H1 (cell line): ENCODE results near the gene CRKL. TPM values are rescaled to one million over a fixed set of nuclear protein-coding genes. Genes with fewer than 3 reads are reported as not detected.

Experiments used
- CTCF ChIA-PET: fragments of 300-600 bp; sonication (Branson Sonifier 250); formaldehyde crosslinking; loops from one replicate; lab custom pipeline; 2021; ENCODE audit not compliant: partially characterized antibody; lab: Charles Lee
- POLR2A ChIA-PET: fragments of 300-600 bp; sonication (Branson Sonifier 250); formaldehyde crosslinking; loops from one replicate; lab custom pipeline; 2021; ENCODE audit warnings: inconsistent platforms; ENCODE audit not compliant: partially characterized antibody; lab: Charles Lee
- DNase-seq, 2 experiments: peaks; one replicate each; pipeline versions ENCODE4 v3.0.0 to v3.0.0-alpha.2; 2010 to 2022; ENCODE audit warnings: low spot score in 2 of 2, low read depth in 1 of 2, mixed read lengths in 1 of 2
- FAIRE-seq: peaks from 2 replicates; lab custom pipeline; 2011; peaks lifted over from hg19 to GRCh38; lab: Jason Lieb, UNC
- H2AFZ ChIP-seq: 2 replicates; pipeline ENCODE4 v1.8.1; 2012; ENCODE audit warnings: low read length, inconsistent platforms
- H2AK5ac ChIP-seq: 2 replicates; pipeline ENCODE4 v1.6.1; 2013; ENCODE audit warnings: low read depth, low read length
- H2BK120ac ChIP-seq: replicated peaks from 2 replicates; pipeline ENCODE3; 2013; ENCODE audit warnings: low read depth, low read length, inconsistent platforms
- H2BK12ac ChIP-seq: 2 replicates; pipeline ENCODE4 v1.6.1; 2013; ENCODE audit warnings: low read depth, low read length
- H2BK15ac ChIP-seq: 2 replicates; pipeline ENCODE4 v1.6.1; 2013; ENCODE audit warnings: low read length
- H2BK20ac ChIP-seq: 2 replicates; pipeline ENCODE4 v1.6.1; 2013; ENCODE audit warnings: low read length
- H2BK5ac ChIP-seq: 2 replicates; pipeline ENCODE4 v1.6.1; 2013; ENCODE audit warnings: low read depth, low read length
- H3K14ac ChIP-seq: 2 replicates; pipeline ENCODE4 v1.6.1; 2013; ENCODE audit warnings: inconsistent platforms; ENCODE audit not compliant: insufficient read length
- H3K18ac ChIP-seq: 2 replicates; pipeline ENCODE4 v1.6.1; 2013; ENCODE audit warnings: low read length; ENCODE audit errors: extremely low read depth
- H3K23ac ChIP-seq: 2 replicates; pipeline ENCODE4 v1.6.1; 2013; ENCODE audit warnings: inconsistent platforms; ENCODE audit not compliant: insufficient read length
- H3K23me2 ChIP-seq: 2 replicates; pipeline ENCODE4 v1.6.1; 2013; ENCODE audit warnings: low read depth, low read length
- H3K27ac ChIP-seq: 2 replicates; pipeline ENCODE4 v1.6.1; 2011; ENCODE audit warnings: low read depth, low read length, inconsistent platforms
- H3K27me3 ChIP-seq, 4 experiments: replicated peaks in 1 of 4; 1 replicate in 1 of 4; 2 replicates in 3 of 4; pipeline versions ENCODE4 v1.6.1 to v1.8.1; 2011 to 2013; ENCODE audit warnings: low read length in 3 of 4, mild to moderate bottlenecking in 3 of 4, inconsistent platforms in 2 of 4, mixed read lengths in 2 of 4, moderate library complexity in 1 of 4; ENCODE audit not compliant: control insufficient read depth in 3 of 4, insufficient read depth in 3 of 4; ENCODE audit errors: extremely low read depth in 1 of 4
- H3K36me3 ChIP-seq, 4 experiments: 2 replicates each; pipeline versions ENCODE4 v1.6.1 to v1.8.1; 2011 to 2013; ENCODE audit warnings: mild to moderate bottlenecking in 4 of 4, low read length in 3 of 4, moderate library complexity in 2 of 4, control low read depth in 1 of 4, inconsistent platforms in 1 of 4; ENCODE audit not compliant: insufficient read depth in 4 of 4, control insufficient read depth in 2 of 4
- H3K4ac ChIP-seq: replicated peaks from 2 replicates; pipeline ENCODE3; 2013; ENCODE audit warnings: low read length, low read depth, mixed read lengths, inconsistent platforms; ENCODE audit not compliant: insufficient read length
- H3K4me1 ChIP-seq, 4 experiments: replicated peaks in 1 of 4; 1 replicate in 1 of 4; 2 replicates in 3 of 4; pipeline versions ENCODE4 v1.6.1 to v1.8.1; 2011 to 2013; ENCODE audit warnings: low read length in 3 of 4, inconsistent platforms in 2 of 4, mixed read lengths in 1 of 4; ENCODE audit not compliant: insufficient read depth in 4 of 4, control insufficient read depth in 3 of 4
- H3K4me2 ChIP-seq, 2 experiments: 2 replicates each; pipeline versions ENCODE4 v1.6.1 to v1.8.1; 2011 to 2013; ENCODE audit warnings: low read depth in 2 of 2, low read length in 2 of 2, control low read depth in 1 of 2, inconsistent platforms in 1 of 2, mild to moderate bottlenecking in 1 of 2; ENCODE audit not compliant: insufficient read depth in 1 of 2
- H3K4me3 ChIP-seq, 4 experiments: fragments of 200-600, 300-600 bp in 1 of 4; sonication (generic), shearing (Covaris generic), sonication (Bioruptor Twin) in 1 of 4; 2 replicates each; pipeline versions ENCODE4 v1.5.1 to v1.8.1; 2011 to 2016; ENCODE audit warnings: low read length in 4 of 4, low read depth in 3 of 4, control low read depth in 2 of 4, inconsistent platforms in 2 of 4, mild to moderate bottlenecking in 2 of 4, mixed read lengths in 1 of 4, moderate library complexity in 1 of 4; ENCODE audit not compliant: insufficient read depth in 2 of 4; ENCODE audit errors: extremely low read depth in 1 of 4
- H3K56ac ChIP-seq: replicated peaks from 2 replicates; pipeline ENCODE3; 2013; ENCODE audit warnings: low read depth, mild to moderate bottlenecking, mixed read lengths, low read length, inconsistent platforms; ENCODE audit not compliant: insufficient read length
- H3K79me1 ChIP-seq: 2 replicates; pipeline ENCODE4 v1.6.1; 2013; ENCODE audit warnings: low read depth, low read length, control low read depth
- H3K79me2 ChIP-seq, 2 experiments: 2 replicates each; pipeline versions ENCODE4 v1.6.1 to v1.8.1; 2012 to 2013; ENCODE audit warnings: low read length in 2 of 2, mild to moderate bottlenecking in 2 of 2, inconsistent platforms in 1 of 2; ENCODE audit not compliant: insufficient read depth in 2 of 2, control insufficient read depth in 1 of 2
- H3K9ac ChIP-seq, 4 experiments: replicated peaks in 1 of 4; 1 replicate in 1 of 4; 2 replicates in 3 of 4; pipeline versions ENCODE4 v1.6.1 to v1.8.1; 2011 to 2013; ENCODE audit warnings: low read depth in 3 of 4, low read length in 3 of 4, control low read depth in 2 of 4, mild to moderate bottlenecking in 2 of 4, moderate library complexity in 2 of 4, inconsistent platforms in 1 of 4; ENCODE audit errors: extremely low read depth in 1 of 4
- H3K9me3 ChIP-seq, 2 experiments: 2 replicates each; pipeline versions ENCODE4 v1.6.1 to v1.8.1; 2012 to 2013; ENCODE audit warnings: mild to moderate bottlenecking in 2 of 2, moderate library complexity in 2 of 2, control low read depth in 1 of 2, inconsistent platforms in 1 of 2, low read depth in 1 of 2, low read length in 1 of 2, mixed read lengths in 1 of 2; ENCODE audit not compliant: insufficient read depth in 2 of 2
- H4K20me1 ChIP-seq, 2 experiments: replicated peaks in 1 of 2; 2 replicates each; pipeline versions ENCODE3 to v1.8.1; 2011 to 2013; ENCODE audit warnings: inconsistent platforms in 2 of 2, low read length in 2 of 2, mild to moderate bottlenecking in 1 of 2; ENCODE audit not compliant: insufficient read depth in 2 of 2, control insufficient read depth in 1 of 2
- H4K5ac ChIP-seq: 2 replicates; pipeline ENCODE4 v1.6.1; 2013; ENCODE audit warnings: low read length, low read depth, mixed read lengths, inconsistent platforms; ENCODE audit not compliant: insufficient read length
- H4K8ac ChIP-seq: 2 replicates; pipeline ENCODE4 v1.8.0; 2013; ENCODE audit warnings: mild to moderate bottlenecking, moderate library complexity, low read length, inconsistent platforms; ENCODE audit not compliant: insufficient read depth; ENCODE audit errors: extremely low read depth
- H4K91ac ChIP-seq: replicated peaks from 2 replicates; pipeline ENCODE3; 2013; ENCODE audit warnings: low read length, mixed read lengths, inconsistent platforms; ENCODE audit not compliant: insufficient read length
- BACH1 ChIP-seq: IDR thresholded peaks from 2 replicates; pipeline ENCODE4 v1.6.1; 2012; ENCODE audit warnings: low read length, improper control_type of control experiment
- JUND ChIP-seq: IDR thresholded peaks from 2 replicates; pipeline ENCODE4 v1.6.1; 2011; ENCODE audit warnings: mild to moderate bottlenecking, improper control_type of control experiment, low read length
- KDM1A ChIP-seq: fragments of 200-600, 300-600 bp; sonication (generic); IDR thresholded peaks from 2 replicates; pipeline ENCODE4 v1.7.1; 2016; ENCODE audit warnings: mild to moderate bottlenecking, low read length, borderline replicate concordance
- MAFK ChIP-seq: IDR thresholded peaks from 2 replicates; pipeline ENCODE4 v1.6.1; 2012; ENCODE audit warnings: low read depth, mild to moderate bottlenecking, improper control_type of control experiment, low read length
- SIX5 ChIP-seq: IDR thresholded peaks from 2 replicates; pipeline ENCODE4 v1.6.1; 2011; ENCODE audit warnings: mild to moderate bottlenecking, low read depth, low read length
- TAF7 ChIP-seq: optimal IDR thresholded peaks from 2 replicates; pipeline ENCODE3; 2011; ENCODE audit warnings: low read depth, mild to moderate bottlenecking, inconsistent platforms, low read length, moderate library complexity, borderline replicate concordance
- WGBS, 2 experiments: shearing (Covaris generic) in 1 of 2; methylation state at CpG; one replicate each; pipeline versions ENCODE4 v1.1.6 to v1.1.7; 2013 to 2015; ENCODE audit warnings: low lambda C conversion rate in 2 of 2, mixed read lengths in 2 of 2, inconsistent platforms in 1 of 2, low coverage in 1 of 2, missing lambda C conversion rate in 1 of 2; ENCODE audit not compliant: insufficient replicate concordance in 2 of 2, insufficient coverage in 1 of 2, insufficient read length in 1 of 2; ENCODE audit errors: extremely low coverage in 1 of 2, missing lambda C conversion rate in 1 of 2; 5-methylcytosine and 5-hydroxymethylcytosine counted together
- polyA plus RNA-seq, 7 experiments: library from polyadenylated mRNA; depleted of rRNA in 3 of 7; stranded (reverse) in 5 of 7; unstranded in 2 of 7; fragments of >200 nt in 5 of 7; fragments of 200-250 nt in 2 of 7; gene quantifications; 1 replicate in 5 of 7; 2 replicates in 1 of 7; 4 replicates in 1 of 7; pipeline versions ENCODE4 v1.2.1 to v1.2.3, GENCODE V29; 2011 to 2013; ENCODE audit warnings: missing spikeins in 2 of 7, mixed read lengths in 2 of 7
- total RNA-seq: library from RNA; stranded (reverse); fragmentation: NEBNext Ultra II Directional; extraction: Animal tissue kit (Norgen Biotek cat#: 25700); gene quantifications from 2 replicates; pipeline ENCODE4 v1.2.1, GENCODE V29; 2021
- TF ChIP-seq, protein P1 (sequence below): IDR thresholded peaks from 2 replicates; pipeline ENCODE4 v1.6.1; 2012; ENCODE audit warnings: low read length, inconsistent platforms

Gene CRKL
- total and polyA plus RNA-seq, 2 of the 8 experiments (the other 6 are each of a cell fraction or from before 2014, with no cell fraction given) = 34.5 to 94.5 TPM

DNA sequence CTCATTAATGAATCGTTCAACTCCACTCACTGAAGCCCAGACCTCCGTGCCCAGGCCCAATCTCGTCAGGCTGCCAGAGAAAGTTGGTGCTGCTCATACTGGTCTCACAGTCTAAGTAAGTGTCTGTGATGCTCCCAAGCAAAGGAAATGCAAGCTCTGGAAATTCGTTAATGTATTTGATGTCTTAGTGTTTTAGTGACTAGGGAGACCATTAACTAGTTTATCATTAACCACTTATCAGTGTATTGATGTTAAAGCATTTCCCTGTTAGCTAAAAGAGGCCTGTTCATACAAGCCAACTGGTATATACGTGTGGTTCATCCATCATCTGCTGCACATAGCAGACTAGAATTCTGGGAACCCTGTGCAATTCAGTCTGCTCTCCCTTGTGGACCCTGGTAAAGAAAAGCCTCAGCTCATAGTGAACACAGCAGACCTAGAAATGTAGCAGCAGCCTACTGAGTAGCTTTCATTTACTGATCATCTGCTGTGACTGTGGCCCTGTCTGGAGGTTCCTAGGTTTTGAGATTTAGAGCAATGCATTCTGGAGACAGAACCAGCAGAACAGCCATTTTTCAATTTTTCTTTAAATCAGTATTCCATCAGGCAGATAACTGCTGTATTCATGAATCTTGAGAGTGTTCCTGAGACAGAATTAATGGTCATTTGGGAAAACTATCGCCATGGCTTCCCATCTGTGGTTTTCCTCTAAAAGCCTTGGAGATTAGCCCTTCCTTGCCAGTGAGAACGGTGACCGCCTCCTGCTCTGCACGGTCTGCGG is 34.1 kb downstream of the CRKL start:
- DNase-seq (no peak), FAIRE-seq (no peak)
- CTCF ChIA-PET = interaction anchor here (0.6 to 13.5 kb wide), 9 partner anchors 9 to 696 kb away, joined by 3 to 115 read pairs (median 3); partner anchors contain the start of gene AIFM3
- peaks cover 21% of the 10 kb centered on the region for H3K79me1 ChIP-seq
- no peaks in the 10 kb centered on the region for H3K23me2 ChIP-seq
- peaks cover 8 to 40% (median 28%) of the 10 kb centered on the region in 4 experiments; a peak in 7 of 8 replicates for H3K36me3 ChIP-seq
- peaks cover 1 to 60% of the 10 kb centered on the region in 2 experiments for H3K79me2 ChIP-seq
- H3K18ac ChIP-seq = no peak overlapping the region
- peaks cover 17 to 40% of the 10 kb centered on the region in 2 experiments for H4K20me1 ChIP-seq
- H3K9ac ChIP-seq = no peak overlapping the region
- H2BK15ac ChIP-seq = no peak overlapping the region
- H3K27me3 ChIP-seq = no peaks in the 10 kb centered on the region
- no peak overlapping the region for H2BK120ac ChIP-seq
- H3K4me3 ChIP-seq = no peak overlapping the region
- 93% methylated on average over 10 of the region's 10 CpGs; no CpG with 5 or more reads in 1 of the 2 experiments for WGBS, 2 experiments
- H3K56ac ChIP-seq = no peak overlapping the region
- H3K4ac ChIP-seq = no peak overlapping the region
- no peak for TF ChIP-seq BACH1
- no peak for TF ChIP-seq SIX5
- no peak for TF ChIP-seq KDM1A
- no peak for TF ChIP-seq TAF7
- TF ChIP-seq MAFK = no peak
- TF ChIP-seq JUND = no peak
- TF ChIP-seq, protein P1, sequence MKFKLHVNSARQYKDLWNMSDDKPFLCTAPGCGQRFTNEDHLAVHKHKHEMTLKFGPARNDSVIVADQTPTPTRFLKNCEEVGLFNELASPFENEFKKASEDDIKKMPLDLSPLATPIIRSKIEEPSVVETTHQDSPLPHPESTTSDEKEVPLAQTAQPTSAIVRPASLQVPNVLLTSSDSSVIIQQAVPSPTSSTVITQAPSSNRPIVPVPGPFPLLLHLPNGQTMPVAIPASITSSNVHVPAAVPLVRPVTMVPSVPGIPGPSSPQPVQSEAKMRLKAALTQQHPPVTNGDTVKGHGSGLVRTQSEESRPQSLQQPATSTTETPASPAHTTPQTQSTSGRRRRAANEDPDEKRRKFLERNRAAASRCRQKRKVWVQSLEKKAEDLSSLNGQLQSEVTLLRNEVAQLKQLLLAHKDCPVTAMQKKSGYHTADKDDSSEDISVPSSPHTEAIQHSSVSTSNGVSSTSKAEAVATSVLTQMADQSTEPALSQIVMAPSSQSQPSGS = no peak
- no peak overlapping the region for H4K5ac ChIP-seq
- H3K14ac ChIP-seq = no peak overlapping the region
- H2BK20ac ChIP-seq = no peak overlapping the region
- H3K9me3 ChIP-seq = no peaks in the 10 kb centered on the region
- no peak overlapping the region for H3K27ac ChIP-seq
- H2AK5ac ChIP-seq = no peak overlapping the region
- POLR2A ChIA-PET = interaction anchor here (0.5 kb wide), 1 partner anchor 33 kb away, joined by 4 read pairs; no protein-coding TSS in a partner anchor
- no peak overlapping the region for H2BK5ac ChIP-seq
- H4K8ac ChIP-seq = no peak overlapping the region
- H3K4me2 ChIP-seq = no peak overlapping the region
- H4K91ac ChIP-seq = no peak overlapping the region
- no peak overlapping the region for H2AFZ ChIP-seq
- no peak overlapping the region for H2BK12ac ChIP-seq
- peaks cover 0 to 2% (median under 1%) of the 10 kb centered on the region in 4 experiments; a peak in 3 of 7 replicates for H3K4me1 ChIP-seq
- no peak overlapping the region for H3K23ac ChIP-seq
